ENCODE data around the gene TMEM109.

- TF ChIP-seq, protein P1, sequence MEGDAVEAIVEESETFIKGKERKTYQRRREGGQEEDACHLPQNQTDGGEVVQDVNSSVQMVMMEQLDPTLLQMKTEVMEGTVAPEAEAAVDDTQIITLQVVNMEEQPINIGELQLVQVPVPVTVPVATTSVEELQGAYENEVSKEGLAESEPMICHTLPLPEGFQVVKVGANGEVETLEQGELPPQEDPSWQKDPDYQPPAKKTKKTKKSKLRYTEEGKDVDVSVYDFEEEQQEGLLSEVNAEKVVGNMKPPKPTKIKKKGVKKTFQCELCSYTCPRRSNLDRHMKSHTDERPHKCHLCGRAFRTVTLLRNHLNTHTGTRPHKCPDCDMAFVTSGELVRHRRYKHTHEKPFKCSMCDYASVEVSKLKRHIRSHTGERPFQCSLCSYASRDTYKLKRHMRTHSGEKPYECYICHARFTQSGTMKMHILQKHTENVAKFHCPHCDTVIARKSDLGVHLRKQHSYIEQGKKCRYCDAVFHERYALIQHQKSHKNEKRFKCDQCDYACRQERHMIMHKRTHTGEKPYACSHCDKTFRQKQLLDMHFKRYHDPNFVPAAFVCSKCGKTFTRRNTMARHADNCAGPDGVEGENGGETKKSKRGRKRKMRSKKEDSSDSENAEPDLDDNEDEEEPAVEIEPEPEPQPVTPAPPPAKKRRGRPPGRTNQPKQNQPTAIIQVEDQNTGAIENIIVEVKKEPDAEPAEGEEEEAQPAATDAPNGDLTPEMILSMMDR (IDR thresholded peaks at IDR 0.05): no peak
- TF ChIP-seq POLR2A (IDR thresholded peaks at IDR 0.05): no peak
These were observed 18.8 kb downstream of the TMEM109 start for GRCh38 chr11:60932605-60933356.
